Measurements from ENCODE around the gene STX19.

- TF ChIP-seq POLR2A (IDR thresholded peaks at IDR 0.05) (no peak), CTCF (IDR thresholded peaks at IDR 0.05) (no peak)
These were observed 16.2 kb downstream of the STX19 start for GRCh38 chr3:94012185-94012584.

All from heart left ventricle (tissue), 13 donors.